Fibroblast of lung (primary cell): ENCODE data around the gene RFX1. TPM values are rescaled to one million over a fixed set of nuclear protein-coding genes. Genes with fewer than 3 reads are reported as not detected.
A peak's percentile ranks its signal among the peaks of the same experiment; 100 is the strongest.

Experiments used
- DNase-seq, 2 donors: peaks; one replicate each; pipeline versions ENCODE4 v3.0.0 to v3.0.0-alpha.2; 2010; ENCODE audit warnings: low read depth in 2 of 2
- H2AFZ ChIP-seq: 2 replicates; pipeline ENCODE4 v1.5.1; 2012; ENCODE audit warnings: low read length, control low read depth, inconsistent platforms
- H3K27ac ChIP-seq: 2 replicates; pipeline ENCODE4 v1.5.1; 2011; ENCODE audit warnings: low read length, control low read depth; ENCODE audit not compliant: insufficient read depth
- H3K27me3 ChIP-seq: 2 replicates; pipeline ENCODE4 v1.5.1; 2011; ENCODE audit warnings: mild to moderate bottlenecking, low read length; ENCODE audit not compliant: control insufficient read depth, insufficient read depth
- H3K36me3 ChIP-seq: 2 replicates; pipeline ENCODE4 v1.5.1; 2011; ENCODE audit warnings: low read length; ENCODE audit not compliant: control insufficient read depth, insufficient read depth
- H3K4me1 ChIP-seq: 2 replicates; pipeline ENCODE4 v1.5.1; 2011; ENCODE audit warnings: low read length; ENCODE audit not compliant: control insufficient read depth, insufficient read depth; ENCODE audit errors: extremely low read depth
- H3K4me2 ChIP-seq: 2 replicates; pipeline ENCODE4 v1.5.1; 2011; ENCODE audit warnings: low read length, control low read depth; ENCODE audit not compliant: insufficient read depth; ENCODE audit errors: extremely low read depth
- H3K4me3 ChIP-seq, 4 experiments: fragments of 200-600 bp in 1 of 4; sonication (generic) in 1 of 4; replicated peaks in 1 of 4; 2 replicates each; pipeline ENCODE4 v1.5.1; 2011 to 2016; ENCODE audit warnings: low read length in 4 of 4, low read depth in 3 of 4, mild to moderate bottlenecking in 3 of 4, control low read depth in 2 of 4, inconsistent platforms in 1 of 4, mixed read lengths in 1 of 4; ENCODE audit not compliant: insufficient read depth in 1 of 4; ENCODE audit errors: control extremely low read depth in 1 of 4
- H3K79me2 ChIP-seq: 2 replicates; pipeline ENCODE4 v1.5.1; 2012; ENCODE audit warnings: mild to moderate bottlenecking, low read length, inconsistent platforms; ENCODE audit not compliant: control insufficient read depth, insufficient read depth
- H3K9ac ChIP-seq: 2 replicates; pipeline ENCODE4 v1.5.1; 2011; ENCODE audit warnings: mild to moderate bottlenecking, low read length, control low read depth; ENCODE audit not compliant: insufficient read depth
- H3K9me3 ChIP-seq: 2 replicates; pipeline ENCODE4 v1.5.1; 2012; ENCODE audit warnings: low read depth, low read length; ENCODE audit not compliant: control insufficient read depth, insufficient read depth
- H4K20me1 ChIP-seq: 2 replicates; pipeline ENCODE4 v1.5.1; 2011; ENCODE audit warnings: low read length; ENCODE audit not compliant: control insufficient read depth, insufficient read depth; ENCODE audit errors: extremely low read depth
- CTCF ChIP-seq, 2 donors: IDR thresholded peaks in 1 of 2; conservative IDR thresholded peaks in 1 of 2; 1 replicate in 1 of 2; 2 replicates in 1 of 2; pipeline ENCODE4 v1.5.1; 2011 to 2012; ENCODE audit warnings: low read length in 2 of 2, control low read depth in 1 of 2, inconsistent platforms in 1 of 2, low read depth in 1 of 2, mild to moderate bottlenecking in 1 of 2
- EZH2 ChIP-seq: IDR thresholded peaks from 2 replicates; pipeline ENCODE4 v1.5.1; 2012; ENCODE audit warnings: low read length, control low read depth, mild to moderate bottlenecking; ENCODE audit errors: missing control alignments
- polyA plus RNA-seq, 2 donors: library from polyadenylated mRNA; depleted of rRNA in 1 of 2; stranded (reverse) in 1 of 2; unstranded in 1 of 2; fragments of >200 nt; gene quantifications; 2 replicates each; pipeline ENCODE4 v1.2.1, GENCODE V29; 2011 to 2012; ENCODE audit warnings: missing spikeins in 1 of 2
- total RNA-seq: library from RNA; depleted of rRNA; stranded (reverse); fragments of >200 nt; gene quantifications from 2 replicates; pipeline ENCODE4 v1.2.1, GENCODE V29; 2014

The RFX1 gene
- total and polyA plus RNA-seq, 2 donors (not counting 1 experiment from before 2014, with no cell fraction given), result 0.44 to 2.6 TPM

DNA sequence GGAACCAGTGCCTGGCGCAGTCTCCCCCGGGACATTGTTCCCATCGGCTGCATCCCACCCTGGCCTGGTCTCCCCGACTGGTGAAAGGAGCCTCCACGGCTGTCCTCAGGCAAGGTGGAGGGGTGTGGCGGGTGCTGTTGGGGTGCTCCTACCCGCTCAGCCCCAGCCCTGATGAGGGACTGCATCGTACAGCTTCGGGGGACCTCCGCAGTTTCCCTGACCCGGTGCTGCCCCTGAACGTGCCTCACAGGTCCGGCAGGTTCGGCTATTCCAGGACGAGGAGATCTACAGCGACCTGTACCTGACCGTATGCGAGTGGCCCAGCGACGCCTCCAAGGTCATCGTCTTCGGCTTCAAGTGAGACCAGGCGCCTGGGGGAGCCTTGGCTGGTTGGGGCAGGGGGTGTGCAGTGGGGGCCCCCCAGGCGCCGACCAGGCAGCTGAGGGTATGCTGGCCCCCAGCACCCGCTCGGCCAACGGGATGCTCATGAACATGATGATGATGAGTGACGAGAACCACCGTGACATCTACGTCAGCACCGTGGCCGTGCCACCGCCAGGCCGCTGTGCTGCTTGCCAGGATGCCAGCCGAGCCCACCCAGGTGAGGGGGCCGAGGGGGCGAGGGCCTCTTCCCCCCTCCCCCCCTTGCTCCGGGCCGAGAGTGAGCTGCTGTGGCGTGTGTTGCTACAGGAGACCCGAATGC is 50.3 kb downstream of the RFX1 start:
- H3K4me2 ChIP-seq, result no peak overlapping the region
- H3K4me3 ChIP-seq, result no peak overlapping the region
- no peak overlapping the region for H3K9ac ChIP-seq
- no peaks in the 10 kb centered on the region for H3K9me3 ChIP-seq
- DNase-seq, result no peak
- no peak overlapping the region for H3K27ac ChIP-seq
- H2AFZ ChIP-seq, result no peak overlapping the region
- H3K79me2 ChIP-seq, result peaks cover 18% of the 10 kb centered on the region
- H4K20me1 ChIP-seq, result no peaks in the 10 kb centered on the region
- peaks cover 6% of the 10 kb centered on the region for H3K4me1 ChIP-seq
- H3K36me3 ChIP-seq, result peaks cover 33% of the 10 kb centered on the region
- TF ChIP-seq CTCF (conservative IDR thresholded peaks at IDR 0.05 in 1 of 2, IDR thresholded peaks at IDR 0.05 in 1 of 2; ENCODE audit: low read depth in 1 of 2, low read length in 2 of 2), result no peak
- no peak for TF ChIP-seq EZH2
- no peaks in the 10 kb centered on the region for H3K27me3 ChIP-seq

- Histone ChIP-seq H3K27ac (no peak overlapping the region), H4K20me1 (no peaks in the 10 kb centered on the region), H3K4me2 (no peak overlapping the region), H2AFZ (no peak overlapping the region), H3K27me3 (no peaks in the 10 kb centered on the region), H3K9me3 (no peaks in the 10 kb centered on the region), H3K4me3 (no peak overlapping the region), H3K36me3 (peaks cover 19% of the 10 kb centered on the region), H3K9ac (no peak overlapping the region), H3K4me1 (peaks cover 6% of the 10 kb centered on the region), H3K79me2 (peaks cover 18% of the 10 kb centered on the region)
- TF ChIP-seq EZH2 (no peak), CTCF (conservative IDR thresholded peaks at IDR 0.05 in 1 of 2, IDR thresholded peaks at IDR 0.05 in 1 of 2; ENCODE audit: low read depth in 1 of 2, low read length in 2 of 2) (no peak)
- no peak for DNase-seq
Observed at GRCh38 chr19:13954185-13954584, 51.9 kb downstream of the RFX1 start.

DNA sequence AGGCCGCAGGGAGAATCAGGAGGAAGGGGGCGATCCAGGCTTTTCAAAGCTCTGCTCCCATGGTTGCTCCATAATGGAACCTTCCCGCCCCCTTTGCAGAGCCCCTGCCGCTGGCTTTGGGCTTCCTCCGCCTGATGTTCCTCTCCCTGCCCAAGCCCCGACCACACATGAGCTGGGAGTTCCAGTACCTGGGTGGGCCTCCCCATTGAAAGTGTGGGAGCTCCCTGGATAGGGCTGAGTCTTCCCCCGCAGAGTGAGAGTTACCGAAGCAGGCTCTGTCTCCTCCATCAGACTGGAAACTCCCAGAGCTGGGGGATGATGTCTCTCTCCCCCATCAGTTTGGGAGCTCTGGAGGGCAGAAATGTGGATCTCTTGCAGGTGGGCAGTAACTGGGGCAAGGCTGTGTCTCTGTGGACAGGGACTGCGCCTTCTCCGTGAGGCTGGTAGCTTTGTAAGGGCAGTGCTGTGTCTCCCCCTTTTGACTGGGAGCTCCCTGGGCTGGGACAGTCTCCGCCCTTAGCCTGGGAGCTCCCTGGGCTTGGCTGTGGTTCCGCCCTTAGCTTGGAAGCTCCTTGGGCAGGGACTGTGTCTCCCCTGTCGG is 53.1 kb downstream of the RFX1 start:
- TF ChIP-seq CTCF (conservative IDR thresholded peaks at IDR 0.05 in 1 of 2, IDR thresholded peaks at IDR 0.05 in 1 of 2; ENCODE audit: low read depth in 1 of 2, low read length in 2 of 2) (peak; percentile 12 to 22), EZH2 (no peak)
- Histone ChIP-seq H3K36me3 (peaks cover 14% of the 10 kb centered on the region), H3K4me3 (peak overlapping the region; percentile 78 to 89 (median 84)), H3K4me2 (peak overlapping the region; percentile 99), H4K20me1 (no peaks in the 10 kb centered on the region), H3K27me3 (no peaks in the 10 kb centered on the region), H3K27ac (peak overlapping the region; percentile 57), H2AFZ (peak overlapping the region; percentile 37), H3K9ac (peak overlapping the region; percentile 67), H3K4me1 (peaks cover 6% of the 10 kb centered on the region), H3K9me3 (no peaks in the 10 kb centered on the region), H3K79me2 (peaks cover 18% of the 10 kb centered on the region)
- DNase-seq, result peak; percentile 52 to 57
